Endothelial cell of umbilical vein (primary cell): ENCODE results near the gene MED4. TPM values are rescaled to one million over a fixed set of nuclear protein-coding genes. Genes with fewer than 3 reads are reported as not detected.

Experiments used
- BruUV-seq: library from RNA; stranded (reverse); fragments of 400-500 nt; replicated peaks from 2 replicates; lab custom pipeline; 2021; lab: Mats Ljungman, UMichigan
- CTCF ChIA-PET: fragments of 300-600, 350-600 bp; sonication (Branson Sonifier 250); formaldehyde crosslinking; loops from one replicate; lab custom pipeline; 2021; ENCODE audit warnings: antibody characterized with exemption, inconsistent platforms; lab: Charles Lee
- POLR2A ChIA-PET: fragments of 300-600, 350-600 bp; sonication (Branson Sonifier 250); formaldehyde crosslinking; loops from one replicate; lab custom pipeline; 2021; ENCODE audit warnings: antibody characterized with exemption, inconsistent platforms; lab: Charles Lee
- DNase-seq: peaks from one replicate; pipeline ENCODE4 v3.0.0-alpha.2; 2011; ENCODE audit warnings: low read depth, low spot score
- FAIRE-seq: peaks from 2 replicates; lab custom pipeline; 2011; peaks lifted over from hg19 to GRCh38; lab: Jason Lieb, UNC
- H2AFZ ChIP-seq: 2 replicates; pipeline ENCODE4 v1.6.0; 2012; ENCODE audit warnings: low read depth, low read length, control low read depth, inconsistent platforms
- H3K27ac ChIP-seq: 2 replicates; pipeline ENCODE4 v1.5.1; 2011; ENCODE audit warnings: low read depth, mild to moderate bottlenecking, control low read depth, low read length, moderate library complexity; ENCODE audit not compliant: insufficient read depth
- H3K27me3 ChIP-seq, 2 experiments: 2 replicates each; pipeline versions ENCODE4 v1.6.0 to v1.6.1; 2011; ENCODE audit warnings: low read length in 2 of 2, mixed read lengths in 1 of 2; ENCODE audit not compliant: control insufficient read depth in 2 of 2, insufficient read depth in 2 of 2
- H3K36me3 ChIP-seq, 2 experiments: 2 replicates in 1 of 2; 3 replicates in 1 of 2; pipeline ENCODE4 v1.5.1; 2011; ENCODE audit warnings: low read length in 2 of 2, mild to moderate bottlenecking in 1 of 2, moderate library complexity in 1 of 2; ENCODE audit not compliant: control insufficient read depth in 2 of 2, insufficient read depth in 2 of 2; ENCODE audit errors: extremely low read depth in 1 of 2
- H3K4me1 ChIP-seq: 3 replicates; pipeline ENCODE4 v1.5.1; 2011; ENCODE audit warnings: mild to moderate bottlenecking, low read length; ENCODE audit not compliant: control insufficient read depth, insufficient read depth; ENCODE audit errors: extremely low read depth
- H3K4me2 ChIP-seq: 2 replicates; pipeline ENCODE4 v1.6.1; 2011; ENCODE audit warnings: low read length, control low read depth, mixed read lengths; ENCODE audit not compliant: insufficient read depth
- H3K4me3 ChIP-seq, 3 experiments: fragments of 200-600 bp in 1 of 3; sonication (generic), shearing (Covaris generic) in 1 of 3; replicated peaks in 1 of 3; 2 replicates each; pipeline ENCODE4 v1.5.1; 2011 to 2016; ENCODE audit warnings: control low read depth in 3 of 3, low read length in 3 of 3, mild to moderate bottlenecking in 2 of 3, inconsistent platforms in 1 of 3, low read depth in 1 of 3, moderate library complexity in 1 of 3; ENCODE audit not compliant: insufficient read depth in 1 of 3
- H3K79me2 ChIP-seq: 2 replicates; pipeline ENCODE4 v1.6.0; 2012; ENCODE audit warnings: low read length, inconsistent platforms; ENCODE audit not compliant: control insufficient read depth, insufficient read depth
- H3K9ac ChIP-seq: replicated peaks from 2 replicates; pipeline ENCODE3; 2011; ENCODE audit warnings: low read length, control low read depth; ENCODE audit not compliant: insufficient read depth; ENCODE audit errors: extremely low read depth
- H3K9me1 ChIP-seq: replicated peaks from 3 replicates; pipeline ENCODE4 v1.6.0; 2011; ENCODE audit warnings: mild to moderate bottlenecking, low read length; ENCODE audit not compliant: control insufficient read depth, insufficient read depth; ENCODE audit errors: extremely low read depth
- H3K9me3 ChIP-seq: replicated peaks from 2 replicates; pipeline ENCODE4 v1.5.1; 2012; ENCODE audit warnings: low read length, inconsistent platforms; ENCODE audit not compliant: control insufficient read depth, insufficient read depth
- H4K20me1 ChIP-seq: replicated peaks from 2 replicates; pipeline ENCODE3; 2011; ENCODE audit warnings: mild to moderate bottlenecking, low read length; ENCODE audit not compliant: control insufficient read depth, insufficient read depth; ENCODE audit errors: extremely low read depth
- CTCF ChIP-seq, 2 donors: IDR thresholded peaks; 1 replicate in 1 of 2; 2 replicates in 1 of 2; pipeline ENCODE4 v1.5.1; 2011; ENCODE audit warnings: low read length in 2 of 2, mild to moderate bottlenecking in 2 of 2, moderate library complexity in 2 of 2, control low read depth in 1 of 2, inconsistent platforms in 1 of 2, low read depth in 1 of 2; ENCODE audit not compliant: insufficient read depth in 1 of 2; ENCODE audit errors: extremely low read depth in 1 of 2
- EZH2 ChIP-seq: IDR thresholded peaks from 2 replicates; pipeline ENCODE4 v1.6.1; 2012; ENCODE audit warnings: borderline replicate concordance, low read depth, mild to moderate bottlenecking, moderate library complexity, low read length, inconsistent platforms; ENCODE audit not compliant: severe bottlenecking
- FOS ChIP-seq: IDR thresholded peaks from 2 replicates; pipeline ENCODE4 v1.6.1; 2011; ENCODE audit warnings: mild to moderate bottlenecking, low read length, moderate library complexity, borderline replicate concordance; ENCODE audit not compliant: insufficient read depth
- GATA2 ChIP-seq: IDR thresholded peaks from 2 replicates; pipeline ENCODE4 v1.7.0; 2011; ENCODE audit warnings: low read depth, mild to moderate bottlenecking, moderate library complexity, mixed read lengths, low read length; ENCODE audit not compliant: insufficient read length, insufficient read depth
- JUN ChIP-seq: IDR thresholded peaks from 2 replicates; pipeline ENCODE4 v1.6.1; 2011; ENCODE audit warnings: borderline replicate concordance, low read depth; ENCODE audit not compliant: insufficient read length, insufficient read depth
- MAX ChIP-seq: IDR thresholded peaks from 2 replicates; pipeline ENCODE4 v1.6.1; 2011; ENCODE audit not compliant: insufficient read depth, insufficient read length
- MYC ChIP-seq: IDR thresholded peaks from one replicate; pipeline ENCODE4 v1.6.1; 2011; ENCODE audit warnings: mild to moderate bottlenecking, low read depth, low read length
- POLR2A ChIP-seq: IDR thresholded peaks from 2 replicates; pipeline ENCODE4 v1.6.1; 2012; ENCODE audit warnings: low read depth, mild to moderate bottlenecking, control low read depth, low read length
- POLR2AphosphoS5 ChIP-seq: IDR thresholded peaks from 2 replicates; pipeline ENCODE4 v1.6.1; 2012; ENCODE audit warnings: low read depth, mild to moderate bottlenecking, control low read depth, low read length, moderate library complexity; ENCODE audit not compliant: insufficient read depth
- dilution Hi-C: fragments of 300-500 bp; cut with MboI; formaldehyde crosslinking; loops from one replicate; pipeline ENCODE4 v1.15.0; 2019; ENCODE audit warnings: low sequenced_read_pairs; ENCODE audit not compliant: extremely low pct_ligation_motif_present
- intact Hi-C: fragments of 100-400 bp; cut with micrococcal nuclease; formaldehyde crosslinking; loops from one replicate; pipeline ENCODE4 v1.10.0; 2022
- polyA plus RNA-seq, 4 experiments: library from polyadenylated mRNA; depleted of rRNA in 3 of 4; stranded (reverse) in 3 of 4; unstranded in 1 of 4; fragments of >200 nt; gene quantifications; 2 replicates each; pipeline versions ENCODE4 v1.2.1 to v1.2.3, GENCODE V29; 2011 to 2012; ENCODE audit warnings: missing spikeins in 1 of 4
- total RNA-seq: library from RNA; stranded (reverse); gene quantifications from 2 replicates; pipeline ENCODE4 v1.2.3, GENCODE V29; 2021

MED4 gene
- total and polyA plus RNA-seq, 2 donors (not counting 3 experiments of a cell fraction or from before 2014, with no cell fraction given): 21.9 to 43.3 TPM

GRCh38 chr13:48144413-48145035, 49.6 kb upstream of the MED4 start:
- Histone ChIP-seq H3K9me1 (no peaks in the 10 kb centered on the region), H4K20me1 (no peaks in the 10 kb centered on the region), H3K9me3 (no peaks in the 10 kb centered on the region), H3K27me3 (no peaks in the 10 kb centered on the region), H3K27ac (peak overlapping the region; percentile 79), H3K4me1 (peaks cover 15% of the 10 kb centered on the region), H2AFZ (peak overlapping the region; percentile 79), H3K4me2 (no peak overlapping the region), H3K36me3 (no peaks in the 10 kb centered on the region), H3K9ac (no peak overlapping the region), H3K4me3 (no peak overlapping the region), H3K79me2 (no peaks in the 10 kb centered on the region)
- TF ChIP-seq MYC (no peak), EZH2 (no peak), POLR2AphosphoS5 (peak; percentile 17)
- peak; percentile 89 for FAIRE-seq
- POLR2A ChIA-PET: no interaction called here
- peak; percentile 81 for DNase-seq
- no TSS peak for BruUV-seq
- intact Hi-C loops (loop anchor here (5.0 kb wide), 1 partner anchor 88 kb away; the partner anchor contains the start of gene ITM2B), dilution Hi-C loops (no loop called here)
- CTCF ChIA-PET: interaction anchor here (1.0 kb wide), 1 partner anchor 11 kb away, joined by 3 read pairs; no protein-coding TSS in a partner anchor

- FAIRE-seq (peak; percentile 78), DNase-seq (peak; percentile 68)
- Histone ChIP-seq H4K20me1 (no peaks in the 10 kb centered on the region), H3K4me3 (no peak overlapping the region), H3K9ac (no peak overlapping the region), H3K79me2 (no peaks in the 10 kb centered on the region), H3K9me1 (no peaks in the 10 kb centered on the region), H3K4me1 (peaks cover 15% of the 10 kb centered on the region), H3K4me2 (peak overlapping the region; percentile 8), H3K27ac (no peak overlapping the region), H2AFZ (peak overlapping the region; percentile 4), H3K36me3 (no peaks in the 10 kb centered on the region), H3K9me3 (no peaks in the 10 kb centered on the region), H3K27me3 (no peaks in the 10 kb centered on the region)
- ChIA-PET CTCF (no interaction called here), POLR2A (no interaction called here)
- BruUV-seq: no TSS peak
- dilution Hi-C loops (no loop called here), intact Hi-C loops (loop anchor here (5.0 kb wide), 1 partner anchor 90 kb away; the partner anchor contains the start of gene ITM2B)
- TF ChIP-seq JUN (no peak), POLR2AphosphoS5 (peak; percentile 17), MYC (no peak), FOS (no peak), MAX (no peak), EZH2 (no peak), CTCF (IDR thresholded peaks at IDR 0.05; ENCODE audit: extremely low read depth in 1 of 2, insufficient read depth in 1 of 2, low read depth in 1 of 2, low read length in 2 of 2) (no peak), GATA2 (peak; percentile 50), POLR2A (peak; percentile 26)
These were observed 47.5 kb upstream of the MED4 start for GRCh38 chr13:48142436-48142835.
